Thymus (tissue), 11 donors: ENCODE data around the gene KCNQ1. TPM values are rescaled to one million over a fixed set of nuclear protein-coding genes. Genes with fewer than 3 reads are reported as not detected.
"Not testable (repeated sequence)": the region's sequence is repeated elsewhere in the genome, so short reads cannot be mapped to it uniquely, and the experiment has no call there.

Source experiments
- DNase-seq, 9 donors: peaks; one replicate each; pipeline ENCODE4 v3.0.0-alpha.2; 2013; ENCODE audit warnings: low spot score in 9 of 9, low read depth in 6 of 9, missing footprints in 1 of 9
- H3K27ac ChIP-seq, 2 donors: one replicate each; pipeline ENCODE4 v1.5.1; 2013; ENCODE audit warnings: control low read depth in 1 of 2, low read depth in 1 of 2, low read length in 1 of 2, mild to moderate bottlenecking in 1 of 2, moderate library complexity in 1 of 2
- H3K27me3 ChIP-seq, 2 donors: one replicate each; pipeline ENCODE4 v1.5.1; 2013; ENCODE audit warnings: low read length in 1 of 2; ENCODE audit not compliant: control insufficient read depth in 2 of 2, insufficient read depth in 1 of 2
- H3K36me3 ChIP-seq, 2 donors: one replicate each; pipeline ENCODE4 v1.5.1; 2013; ENCODE audit warnings: low read length in 1 of 2, mild to moderate bottlenecking in 1 of 2, moderate library complexity in 1 of 2; ENCODE audit not compliant: control insufficient read depth in 2 of 2, insufficient read depth in 2 of 2
- H3K4me1 ChIP-seq, 2 donors: one replicate each; pipeline ENCODE4 v1.5.1; 2013; ENCODE audit warnings: low read length in 2 of 2; ENCODE audit not compliant: control insufficient read depth in 2 of 2, insufficient read depth in 2 of 2
- H3K4me3 ChIP-seq, 2 donors: one replicate each; pipeline ENCODE4 v1.5.1; 2013; ENCODE audit warnings: low read length in 2 of 2, control low read depth in 1 of 2, mild to moderate bottlenecking in 1 of 2
- H3K9me3 ChIP-seq, 2 donors: one replicate each; pipeline ENCODE4 v1.5.1; 2013; ENCODE audit warnings: low read length in 1 of 2, mild to moderate bottlenecking in 1 of 2; ENCODE audit not compliant: control insufficient read depth in 2 of 2, insufficient read depth in 1 of 2
- WGBS: extraction: QIAGEN DNeasy Blood & Tissue Kit; methylation state at CpG from one replicate; pipeline ENCODE4 v1.1.7; 2013; 5-methylcytosine and 5-hydroxymethylcytosine counted together
- polyA plus RNA-seq: library from polyadenylated mRNA; stranded (reverse); fragments of 200-250 nt; gene quantifications from one replicate; pipeline ENCODE4 v1.2.3, GENCODE V29; 2013
- total RNA-seq: library from RNA; stranded (reverse); fragments of 120-200 nt; gene quantifications from one replicate; pipeline ENCODE4 v1.2.4, GENCODE V29; 2013
- donor health status: healthy.

The KCNQ1 gene
- total and polyA plus RNA-seq, 2 donors, result 0.94 to 3.7 TPM

GRCh38 chr11:2482204-2482603 is 37.4 kb downstream of the KCNQ1 start:
- Histone ChIP-seq H3K9me3 (peaks cover 0 to 13% of the 10 kb centered on the region in 2 donors), H3K27me3 (peaks cover 0 to 2% of the 10 kb centered on the region in 2 donors), H3K27ac (no peak overlapping the region), H3K4me3 (no peak overlapping the region), H3K4me1 (no peaks in the 10 kb centered on the region), H3K36me3 (no peaks in the 10 kb centered on the region)
- DNase-seq, result no peak
- WGBS, result 89% methylated on average over 3 of the region's 3 CpGs

- Histone ChIP-seq H3K36me3 (no peaks in the 10 kb centered on the region), H3K27me3 (peaks cover 0 to 2% of the 10 kb centered on the region in 2 donors), H3K9me3 (peaks cover 0 to 13% of the 10 kb centered on the region in 2 donors), H3K4me3 (no peak overlapping the region), H3K4me1 (no peaks in the 10 kb centered on the region), H3K27ac (no peak overlapping the region)
- WGBS, result 84% methylated on average over 5 of the region's 5 CpGs
- no peak for DNase-seq
Measured at GRCh38 chr11:2482745-2483144, 37.9 kb downstream of the KCNQ1 start.

GRCh38 chr11:2483426-2483825 is 38.6 kb downstream of the KCNQ1 start:
- H3K27me3 ChIP-seq, result peaks cover 0 to 2% of the 10 kb centered on the region in 2 donors
- no peaks in the 10 kb centered on the region for H3K36me3 ChIP-seq
- no peak overlapping the region for H3K4me3 ChIP-seq
- no peak overlapping the region for H3K27ac ChIP-seq
- peaks cover 0 to 13% of the 10 kb centered on the region in 2 donors for H3K9me3 ChIP-seq
- DNase-seq, result no peak
- H3K4me1 ChIP-seq, result no peaks in the 10 kb centered on the region
- 93% methylated on average over 14 of the region's 14 CpGs for WGBS

- Histone ChIP-seq H3K27ac (no peak overlapping the region), H3K27me3 (peaks cover 0 to 2% of the 10 kb centered on the region in 2 donors), H3K36me3 (no peaks in the 10 kb centered on the region), H3K9me3 (peaks cover 2 to 9% of the 10 kb centered on the region in 2 donors), H3K4me3 (no peak overlapping the region), H3K4me1 (no peaks in the 10 kb centered on the region)
- no peak for DNase-seq
- 97% methylated on average over 16 of the region's 16 CpGs for WGBS
Measured at GRCh38 chr11:2484576-2485125, 39.8 kb downstream of the KCNQ1 start.

GRCh38 chr11:2488004-2488403 is 43.2 kb downstream of the KCNQ1 start:
- DNase-seq, result no peak
- Histone ChIP-seq H3K9me3 (peaks cover 2 to 14% of the 10 kb centered on the region in 2 donors), H3K4me1 (no peaks in the 10 kb centered on the region), H3K27ac (no peak overlapping the region), H3K27me3 (no peaks in the 10 kb centered on the region), H3K4me3 (no peak overlapping the region), H3K36me3 (no peaks in the 10 kb centered on the region)

GRCh38 chr11:2489083-2489482 is 44.3 kb downstream of the KCNQ1 start:
- no peak overlapping the region for H3K4me3 ChIP-seq
- H3K4me1 ChIP-seq, result no peaks in the 10 kb centered on the region
- DNase-seq, result no peak
- H3K27me3 ChIP-seq, result no peaks in the 10 kb centered on the region
- 56% methylated on average over 2 of the region's 2 CpGs for WGBS
- H3K9me3 ChIP-seq, result peaks cover 2 to 14% of the 10 kb centered on the region in 2 donors
- H3K36me3 ChIP-seq, result no peaks in the 10 kb centered on the region
- no peak overlapping the region for H3K27ac ChIP-seq

GRCh38 chr11:2497951-2498350 is 53.1 kb downstream of the KCNQ1 start:
- not testable (repeated sequence) for H3K4me3 ChIP-seq, H3K4me1 ChIP-seq, DNase-seq, H3K27me3 ChIP-seq, H3K36me3 ChIP-seq, H3K27ac ChIP-seq, H3K9me3 ChIP-seq
- WGBS, result 94% methylated on average over 1 of the region's 1 CpG

GRCh38 chr11:2498750-2499149 is 53.9 kb downstream of the KCNQ1 start:
- no peak overlapping the region for H3K27ac ChIP-seq
- no peak for DNase-seq
- H3K27me3 ChIP-seq, result no peaks in the 10 kb centered on the region
- H3K4me3 ChIP-seq, result no peak overlapping the region
- H3K4me1 ChIP-seq, result no peaks in the 10 kb centered on the region
- peaks cover 0 to 5% of the 10 kb centered on the region in 2 donors for H3K9me3 ChIP-seq
- H3K36me3 ChIP-seq, result no peaks in the 10 kb centered on the region
- 93% methylated on average over 7 of the region's 7 CpGs for WGBS

- WGBS, result 97% methylated on average over 12 of the region's 13 CpGs
- H3K27ac ChIP-seq, result no peak overlapping the region
- no peaks in the 10 kb centered on the region for H3K9me3 ChIP-seq
- no peak for DNase-seq
- no peaks in the 10 kb centered on the region for H3K27me3 ChIP-seq
- no peaks in the 10 kb centered on the region for H3K4me1 ChIP-seq
- no peak overlapping the region for H3K4me3 ChIP-seq
- no peaks in the 10 kb centered on the region for H3K36me3 ChIP-seq
Measured at GRCh38 chr11:2507212-2507901, 62.5 kb downstream of the KCNQ1 start.
